OCI-M2 (cell line): ENCODE measurements around the gene MAK.
"Not testable (repeated sequence)": the region's sequence is repeated elsewhere in the genome, so short reads cannot be mapped to it uniquely, and the experiment has no call there.

Experiments used
- DNase-seq: peaks from one replicate; lab custom pipeline; 2025; ENCODE audit not compliant: unreplicated experiment; lab: John Stamatoyannopoulos, UW

Gene MAK

DNA sequence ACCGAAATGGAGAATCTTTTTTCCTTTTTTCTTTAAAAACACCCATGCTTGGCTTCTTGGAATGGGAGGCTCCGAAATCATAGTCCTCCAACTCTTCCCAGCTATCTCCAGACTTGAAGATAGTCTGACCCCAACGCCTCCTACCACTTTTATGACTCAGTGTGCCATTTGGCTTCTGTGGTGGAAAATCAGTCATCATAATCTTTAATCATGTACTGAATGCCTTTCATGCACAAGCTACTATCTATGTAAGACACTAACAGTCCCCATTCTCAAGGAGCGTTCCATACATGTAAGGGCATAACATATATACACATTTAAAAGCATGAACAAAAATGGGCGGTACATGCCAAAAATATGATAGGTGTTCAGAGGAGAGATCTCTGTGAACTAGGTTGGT lies 46.7 kb downstream of the MAK start:
- DNase-seq = no peak

DNA sequence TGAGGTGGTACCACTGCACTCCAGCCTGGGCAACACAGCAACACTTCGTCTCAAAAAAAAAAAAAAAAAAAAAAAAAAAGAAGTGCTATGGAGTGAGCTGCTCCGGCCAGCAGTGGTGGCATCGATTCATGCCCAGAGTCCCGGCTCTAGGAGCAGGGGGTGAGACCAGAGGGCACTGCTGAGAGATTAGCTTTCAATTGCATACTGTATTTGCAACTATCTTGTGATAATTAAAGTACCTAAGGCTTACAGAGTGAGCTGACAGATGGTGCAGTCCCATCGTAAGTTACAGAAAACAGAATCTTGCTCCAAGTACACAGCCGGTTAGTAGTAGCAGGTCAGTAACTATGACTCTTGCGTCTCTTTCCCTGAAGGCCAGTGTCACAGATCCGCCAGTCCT lies 59.3 kb downstream of the MAK start:
- no peak for DNase-seq

DNA sequence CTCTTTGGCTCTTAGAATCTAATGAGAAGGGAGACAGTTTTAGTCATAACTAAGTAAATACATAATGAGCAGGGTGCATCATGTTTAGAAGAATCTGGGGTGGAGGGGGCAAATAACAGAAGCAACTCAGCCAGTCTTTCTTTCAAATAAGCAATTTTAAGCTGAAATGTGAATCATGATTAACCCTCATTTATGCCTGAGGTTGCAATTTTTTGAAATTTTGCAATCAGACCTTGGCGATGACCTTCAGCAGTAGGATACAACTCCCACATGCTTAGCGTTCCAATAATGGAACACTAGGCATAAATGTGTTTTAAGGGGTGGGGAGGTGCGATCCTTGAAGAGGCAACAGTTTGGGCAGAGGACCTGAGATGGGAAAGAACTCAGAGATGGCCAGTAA lies 60.1 kb downstream of the MAK start:
- no peak for DNase-seq

DNA sequence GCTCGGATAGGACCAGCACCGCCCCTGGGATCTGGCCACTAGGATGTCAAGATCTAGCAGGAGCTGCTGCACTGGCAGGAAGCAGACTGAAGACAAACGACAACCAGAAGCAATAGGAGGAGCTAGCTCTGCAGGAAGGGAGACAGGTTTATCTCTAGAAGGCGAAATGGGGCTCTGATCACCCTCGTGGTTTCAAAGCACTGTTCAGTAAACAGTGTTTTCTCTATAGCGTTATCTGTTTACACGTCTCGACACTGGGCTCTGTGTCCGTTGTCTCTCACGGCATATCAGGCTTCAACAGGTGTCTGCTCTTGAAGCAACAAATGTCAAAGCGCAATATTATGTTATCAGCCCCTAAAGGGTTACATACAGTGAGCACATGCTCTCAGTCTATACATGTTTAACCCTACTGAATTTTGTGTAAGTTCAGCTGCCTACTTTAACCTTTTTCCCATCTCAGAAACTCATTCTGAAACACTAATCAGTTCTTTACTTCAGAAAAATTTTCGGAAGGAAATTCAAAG lies 66.9 kb downstream of the MAK start:
- DNase-seq = peak; percentile 93

DNA sequence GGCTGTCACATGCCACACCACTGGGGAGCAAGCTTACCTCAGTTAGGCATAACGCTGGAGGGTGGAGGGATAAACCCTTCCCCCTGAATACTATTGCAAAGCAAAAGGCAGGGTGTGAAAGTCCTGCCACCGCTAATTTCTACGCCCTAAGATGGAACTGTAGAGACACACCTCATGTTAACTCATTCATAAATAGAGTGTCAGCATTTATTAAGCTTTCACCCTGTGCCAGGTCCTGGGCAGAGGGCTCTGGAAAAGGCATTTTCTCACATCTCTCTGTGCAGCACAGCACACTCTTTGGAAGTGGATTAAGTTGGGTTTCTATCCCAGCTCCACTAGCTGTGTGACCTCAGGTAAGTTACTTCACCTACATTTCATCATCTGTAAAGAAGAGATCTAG lies 68.9 kb downstream of the MAK start:
- no peak for DNase-seq

DNA sequence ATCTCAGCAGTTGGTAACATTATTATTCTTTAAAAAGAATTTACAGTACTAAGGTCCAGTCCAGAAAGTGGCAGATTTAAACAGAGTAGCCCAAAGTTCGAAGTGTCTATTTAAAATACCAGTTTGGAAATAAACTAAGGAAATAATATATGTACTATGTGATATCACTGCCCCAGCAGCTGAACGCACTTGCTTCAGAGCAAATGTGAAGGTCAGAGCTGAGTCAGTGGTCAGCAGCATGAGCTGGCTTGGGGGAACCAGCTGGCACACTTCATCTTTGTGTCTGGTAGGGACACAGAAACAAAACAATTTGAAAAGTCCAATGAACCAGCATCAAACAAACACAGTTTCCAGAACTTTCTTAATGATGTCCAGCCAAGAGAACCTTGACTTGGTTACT lies 75.3 kb downstream of the MAK start:
- DNase-seq = no peak

DNA sequence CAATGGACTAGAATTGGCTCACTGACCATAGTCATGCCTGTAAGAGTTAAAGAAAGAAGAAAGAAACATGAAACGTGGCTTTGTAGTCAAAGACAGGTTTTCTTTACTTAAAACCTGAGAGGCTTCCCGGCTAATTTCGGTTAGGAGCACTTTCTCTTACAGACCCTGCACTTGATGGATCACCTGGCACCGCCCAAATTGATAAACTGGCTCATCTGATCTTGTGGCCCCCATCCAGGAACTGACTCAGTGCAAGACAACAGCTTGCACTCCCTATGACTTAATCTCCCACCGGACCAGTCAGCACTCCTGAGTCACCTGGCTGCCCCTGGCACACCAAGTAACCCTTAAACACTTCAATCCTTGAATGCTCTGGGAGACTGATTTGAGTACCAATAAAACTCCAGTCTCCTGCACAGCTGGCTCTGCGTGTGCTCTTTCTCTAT lies 78.4 kb downstream of the MAK start:
- DNase-seq = no peak

DNA sequence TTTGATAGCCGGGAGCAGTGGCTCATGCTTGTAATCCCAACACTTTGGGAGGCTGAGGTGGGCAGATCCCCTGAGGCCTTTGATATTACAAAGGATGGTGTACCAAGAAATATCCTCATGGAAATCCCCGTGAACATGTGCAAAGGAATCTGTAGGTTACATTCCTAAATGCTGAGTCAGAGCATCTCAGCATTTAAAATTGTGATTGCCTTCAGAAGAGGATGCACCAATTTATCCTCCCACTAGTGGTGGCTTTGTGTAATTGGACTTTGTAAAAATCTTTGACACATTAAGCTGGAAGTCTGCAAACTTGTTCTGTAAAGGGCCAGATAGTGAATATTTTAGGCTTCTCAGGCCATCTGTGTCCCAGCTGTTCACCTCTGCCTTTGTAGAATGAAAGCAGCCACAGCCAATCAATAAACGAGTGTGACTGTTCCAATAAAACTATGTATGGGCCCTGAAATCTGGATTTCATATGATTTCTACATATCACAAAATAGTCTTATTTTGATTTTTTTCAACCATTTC lies 79.0 kb downstream of the MAK start:
- no peak for DNase-seq

DNA sequence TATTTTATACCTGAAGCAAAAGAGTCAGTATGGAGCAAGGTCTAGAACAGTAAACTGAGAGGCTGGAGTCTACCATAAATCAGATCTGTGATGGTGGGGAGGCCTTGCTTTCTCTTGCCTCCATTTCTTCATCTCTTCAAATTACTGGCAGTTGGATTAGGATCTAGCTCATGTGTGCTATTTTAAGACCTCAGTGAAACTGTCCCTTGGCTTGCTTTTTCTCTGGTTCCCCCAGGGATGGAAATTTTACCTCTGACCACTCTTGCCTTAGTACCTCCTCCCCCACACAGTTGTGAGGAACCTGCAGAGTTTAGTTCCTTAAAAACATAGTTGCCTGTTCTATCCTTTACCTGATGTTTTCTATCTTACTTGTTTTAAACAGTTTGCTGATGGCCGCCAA lies 82.3 kb downstream of the MAK start:
- no peak for DNase-seq

DNA sequence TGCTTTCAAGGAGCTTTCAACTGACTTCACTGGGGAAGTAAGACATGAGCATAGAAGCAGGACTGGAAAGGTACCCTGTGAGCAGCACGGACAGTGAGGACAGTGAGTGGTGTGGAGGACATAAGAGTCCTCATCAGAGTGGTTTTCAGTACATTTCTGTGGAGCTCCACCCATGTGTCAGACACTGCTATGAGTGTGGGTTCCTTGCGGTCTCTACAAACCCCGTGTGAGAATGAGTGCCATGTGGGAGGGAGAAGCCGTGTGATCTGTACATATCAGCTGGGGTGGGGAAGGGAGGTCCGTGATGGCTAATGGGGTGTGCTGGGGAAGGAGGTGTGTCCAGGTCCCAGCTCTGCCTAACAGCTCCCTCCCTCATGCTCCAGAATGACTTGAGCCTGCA lies 86.6 kb downstream of the MAK start:
- DNase-seq = not testable (repeated sequence)

DNA sequence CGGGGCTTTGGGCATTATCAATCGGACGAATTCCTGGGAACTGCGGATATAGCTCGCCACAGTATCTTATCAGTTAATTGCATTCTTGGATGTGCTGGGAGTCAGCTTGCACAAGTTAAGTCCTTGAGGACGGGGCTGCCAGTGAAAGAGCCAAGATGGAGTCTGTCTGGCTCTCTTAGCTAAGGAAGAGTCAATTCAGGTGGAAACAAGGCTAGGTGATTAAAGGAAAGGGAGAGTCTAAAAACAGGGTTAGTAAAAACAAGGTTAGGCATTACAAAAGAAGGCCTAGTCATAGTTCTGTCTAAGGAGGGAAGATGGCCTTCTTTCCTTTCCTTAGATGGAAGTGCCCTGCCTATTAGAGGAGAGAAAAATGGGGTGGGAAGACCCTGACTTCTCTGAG lies 87.8 kb downstream of the MAK start:
- DNase-seq = not testable (repeated sequence)

DNA sequence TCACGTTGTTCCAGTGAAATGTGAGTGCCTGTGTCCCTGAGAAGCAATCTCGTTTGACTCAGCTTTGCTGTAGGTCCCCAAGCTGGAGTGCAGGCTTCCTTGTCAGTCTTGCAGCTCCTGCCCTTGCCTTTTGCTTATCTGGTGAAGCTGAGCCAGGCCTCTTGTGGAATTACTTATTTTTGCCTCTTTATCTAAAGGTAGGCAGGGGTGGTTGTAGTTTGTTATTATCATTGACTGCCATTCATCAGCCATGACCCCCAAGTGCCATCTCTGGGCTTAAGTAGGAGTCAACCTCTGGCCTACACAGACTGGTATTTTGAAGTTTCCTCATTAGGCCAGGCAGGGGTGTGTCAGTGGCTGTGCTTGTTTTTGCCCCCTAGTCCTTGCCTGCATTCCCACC lies 88.6 kb downstream of the MAK start:
- peak; percentile 84 for DNase-seq

DNA sequence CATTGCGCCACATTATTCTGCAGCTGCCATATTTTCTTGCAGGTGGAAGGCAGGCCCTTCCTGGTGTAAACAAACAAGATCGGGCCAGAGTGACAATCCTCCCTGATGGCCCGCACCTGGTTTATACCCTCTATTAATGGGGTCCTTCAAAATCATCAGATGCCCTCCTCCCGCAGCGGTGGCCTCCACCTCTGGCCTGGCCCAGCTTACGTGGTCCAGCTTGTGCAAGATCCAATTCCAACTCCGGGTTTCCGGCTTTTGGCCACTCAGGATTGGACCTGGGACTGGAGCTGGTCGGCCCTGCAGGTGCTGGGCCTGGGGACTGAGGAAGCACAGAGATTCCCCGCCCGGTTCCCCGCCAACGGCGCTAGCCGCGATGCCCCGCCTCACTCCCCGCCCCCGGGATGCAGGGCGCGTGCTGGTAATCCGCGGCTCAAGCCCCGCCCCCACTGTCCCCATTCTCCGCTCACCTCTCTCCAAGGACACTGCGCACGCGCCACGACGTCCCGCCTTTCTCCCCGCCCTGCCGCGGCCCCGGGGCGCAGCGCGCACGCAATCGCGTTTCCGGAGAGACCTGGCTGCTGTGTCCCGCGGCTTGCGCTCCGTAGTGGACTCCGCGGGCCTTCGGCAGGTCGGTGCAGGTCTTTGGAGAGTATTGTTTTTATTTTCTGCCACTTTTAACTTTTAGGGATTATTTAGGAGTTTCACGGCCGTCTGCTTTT lies 90.9 kb downstream of the MAK start, which contains the start of gene TMEM14B:
TSS of gene TMEM14B (plus strand) at position 555 of the 722 bp plus-strand sequence. CDS start 1,441 bp downstream, outside the sequence.
- DNase-seq = peak; percentile 95

DNA sequence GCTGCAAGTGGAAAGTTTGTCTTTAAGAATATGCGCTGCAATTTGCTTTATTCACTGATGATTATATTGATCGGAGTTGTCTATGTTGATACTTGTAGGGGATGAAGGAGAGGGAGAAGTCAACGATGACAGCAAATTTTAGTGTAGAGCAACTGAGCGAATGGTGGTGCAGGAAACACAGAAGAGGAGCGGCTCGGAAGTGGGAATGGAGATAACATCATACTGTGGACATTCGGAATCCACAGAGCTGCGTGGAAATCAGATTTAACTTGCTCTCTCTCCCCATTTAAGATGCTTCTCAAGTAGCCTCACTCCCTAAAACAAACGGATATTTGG lies 91.5 kb downstream of the MAK start:
- no peak for DNase-seq

DNA sequence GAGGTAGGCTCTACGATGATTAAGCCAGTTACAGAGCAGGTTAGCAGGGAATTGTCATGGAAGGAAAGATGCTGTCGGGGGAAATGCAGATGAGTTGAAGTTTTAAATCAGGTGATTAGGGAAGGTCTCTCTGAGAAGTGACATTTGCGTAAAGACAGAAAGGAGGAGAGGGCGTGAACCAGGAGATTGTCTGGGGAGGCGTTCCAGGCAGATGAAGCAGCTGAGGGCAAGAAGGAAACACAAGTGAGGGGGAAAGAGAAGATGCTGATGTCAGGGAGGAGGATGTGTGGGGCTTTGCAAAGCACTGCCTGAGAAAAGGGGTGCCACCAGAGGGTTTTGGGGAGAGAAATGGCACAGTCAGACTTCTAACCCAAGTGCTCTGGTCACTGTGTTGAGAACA lies 93.2 kb downstream of the MAK start:
- DNase-seq = no peak

DNA sequence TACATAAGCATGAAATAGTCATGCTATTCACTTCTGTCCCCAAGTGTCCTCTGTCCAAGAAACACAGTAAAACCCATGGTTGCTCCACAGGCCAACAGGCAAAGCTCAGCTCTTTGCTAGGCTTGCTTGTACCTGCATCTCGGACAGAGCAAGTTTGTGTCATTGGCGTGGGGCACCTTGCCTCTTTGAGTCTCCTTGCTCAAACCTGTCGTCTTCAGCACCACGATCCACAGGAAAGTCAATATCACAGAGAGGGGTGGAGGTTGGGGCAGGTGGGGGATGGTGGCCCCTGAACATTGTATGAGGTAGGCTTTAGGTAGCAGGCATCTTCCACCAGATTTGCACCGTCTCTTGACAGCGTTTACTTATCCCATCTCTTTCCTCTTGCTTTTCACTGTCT lies 94.8 kb downstream of the MAK start:
- no peak for DNase-seq

DNA sequence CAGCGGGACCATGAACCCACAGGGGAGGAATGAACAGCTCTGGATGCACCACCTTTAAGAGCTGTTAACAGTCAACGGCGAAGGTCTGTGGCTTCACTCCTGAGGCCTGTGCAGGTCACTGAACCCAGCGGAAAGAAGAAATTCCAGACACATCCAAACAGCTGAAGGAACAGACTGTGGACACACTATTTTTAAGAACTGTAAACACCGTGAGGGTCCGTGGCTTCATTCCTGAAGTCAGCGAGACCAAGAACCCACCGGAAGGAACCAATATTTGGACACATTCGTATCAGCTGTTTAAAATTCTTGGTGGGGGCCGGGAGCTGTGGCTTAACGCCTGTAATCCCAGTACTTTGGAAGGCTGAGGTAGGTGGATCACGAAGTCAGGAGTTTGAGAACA lies 96.1 kb downstream of the MAK start:
- no peak for DNase-seq

DNA sequence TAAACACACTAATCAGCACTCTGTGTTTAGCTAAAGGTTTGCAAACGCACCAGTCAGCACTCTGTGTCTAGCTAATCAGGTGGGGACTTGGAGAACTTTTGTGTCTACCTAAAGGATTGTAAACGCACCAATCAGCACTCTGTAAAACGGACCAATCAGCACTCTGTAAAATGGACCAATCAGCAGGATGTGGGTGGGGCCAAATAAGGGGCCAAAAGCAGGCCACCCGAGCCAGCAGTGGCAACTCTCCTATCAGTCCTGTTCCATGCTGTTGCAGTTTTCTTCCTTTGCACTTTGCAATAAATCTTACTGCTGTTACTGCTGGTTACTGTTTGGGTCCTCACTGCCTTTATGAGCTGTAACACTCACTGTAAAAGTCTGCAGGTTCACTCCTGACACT lies 96.7 kb downstream of the MAK start:
- DNase-seq = not testable (repeated sequence)

DNA sequence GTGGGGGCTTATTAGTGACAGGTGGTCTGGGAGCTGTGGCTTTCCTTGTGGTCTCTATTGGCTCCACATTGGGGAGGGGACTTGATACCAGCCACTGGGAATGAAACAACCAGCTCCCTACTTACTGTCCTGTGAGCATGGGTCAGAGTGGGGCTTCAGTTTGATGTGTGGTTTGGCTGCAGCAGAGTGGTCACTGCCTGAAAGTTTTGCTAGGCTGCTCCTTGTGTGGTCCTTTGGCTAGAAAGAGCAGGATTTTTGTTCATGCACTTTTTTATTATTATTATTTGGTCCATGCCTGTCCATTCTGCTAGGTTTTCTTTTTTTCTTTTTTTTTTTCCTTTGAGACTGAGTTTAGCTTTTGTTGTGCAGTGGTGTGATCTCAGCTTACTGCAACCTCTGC lies 98.3 kb downstream of the MAK start:
- DNase-seq = no peak

DNA sequence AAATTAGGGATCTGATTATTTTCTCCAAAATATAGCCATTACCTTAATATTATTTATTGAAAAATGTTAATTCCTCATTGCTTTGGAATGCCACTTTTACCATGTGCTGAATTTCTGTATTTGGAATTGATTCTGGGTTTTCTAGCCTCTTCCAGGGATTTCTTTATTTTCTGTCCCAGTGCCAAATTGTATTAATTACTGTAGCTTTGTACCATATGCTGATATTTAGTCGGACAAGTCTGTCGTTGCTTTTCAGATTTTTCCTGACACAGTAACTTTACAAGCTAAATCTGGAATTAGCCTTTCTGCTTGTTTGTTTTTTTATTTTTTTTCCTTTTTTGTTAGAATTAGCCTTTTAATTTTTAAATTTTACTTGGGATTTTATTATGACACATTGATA lies 101.6 kb downstream of the MAK start:
- no peak for DNase-seq

DNA sequence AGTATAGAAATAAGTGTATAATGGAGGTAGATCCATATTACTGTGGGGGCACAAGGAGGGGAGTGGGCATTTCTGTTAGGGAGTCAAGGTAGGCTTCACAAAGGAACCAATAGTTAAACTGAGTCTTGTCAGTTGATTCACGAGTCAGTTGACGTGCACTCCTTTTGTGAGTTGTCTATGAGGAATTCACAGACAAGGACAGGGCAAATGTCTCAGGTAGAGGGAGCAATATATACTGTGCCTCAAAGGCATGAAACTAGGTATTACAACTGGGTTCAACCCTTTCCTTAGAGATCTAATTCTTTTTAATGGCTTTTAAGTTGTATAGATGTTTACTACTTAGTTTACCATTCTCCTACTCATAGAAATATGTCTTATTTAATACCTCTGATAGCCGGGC lies 104.5 kb downstream of the MAK start:
- DNase-seq = no peak

DNA sequence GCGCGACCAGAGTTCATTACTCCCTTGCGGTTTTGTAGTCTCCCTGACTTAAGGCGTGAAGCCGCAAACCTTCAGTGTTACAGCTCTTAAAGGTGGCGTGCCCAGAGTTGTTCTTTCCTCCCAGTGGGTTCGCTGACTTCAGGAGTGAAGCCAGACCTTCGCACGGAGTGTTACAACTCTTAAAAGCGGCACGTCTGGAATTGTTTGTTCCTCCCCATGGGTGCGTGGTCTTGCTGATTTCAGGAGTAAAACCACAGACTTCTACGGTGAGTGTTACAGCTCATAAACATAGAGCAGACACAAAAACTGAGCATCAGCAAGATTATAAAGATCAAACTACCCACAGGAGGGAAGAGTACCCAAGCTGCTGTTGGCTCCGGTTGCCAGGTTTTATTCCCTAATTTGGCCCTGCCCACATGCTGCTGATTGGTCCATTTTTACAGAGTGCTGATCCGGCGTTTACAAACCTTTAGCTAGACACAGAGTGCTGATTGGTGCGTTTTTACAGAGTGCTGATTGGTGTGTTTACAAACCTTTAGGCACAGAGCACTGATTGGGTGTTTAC lies 105.1 kb downstream of the MAK start:
- DNase-seq = no peak

DNA sequence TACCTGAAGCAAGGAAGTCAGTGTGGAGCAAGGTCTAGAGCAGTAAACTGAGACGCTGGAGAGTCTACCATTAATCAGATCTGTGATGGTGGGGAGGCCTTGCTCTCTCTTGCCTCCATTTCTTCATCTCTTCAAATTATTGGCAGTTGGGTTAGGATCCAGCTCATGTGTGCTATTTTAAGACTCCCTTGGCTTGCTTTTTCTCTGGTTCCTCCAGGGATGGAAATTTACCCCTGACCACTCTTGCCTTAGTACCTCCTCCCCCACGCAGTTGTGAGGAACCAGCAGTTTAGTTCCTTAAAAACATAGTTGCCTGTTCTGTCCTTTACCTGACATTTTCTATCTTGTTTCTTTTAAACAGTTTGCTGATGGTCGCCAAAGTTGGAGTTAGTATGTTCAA lies 108.1 kb downstream of the MAK start:
- DNase-seq = no peak
